ENCODE results near the gene PSME3IP1. TPM values are rescaled to one million over a fixed set of nuclear protein-coding genes. Genes with fewer than 3 reads are reported as not detected.

The PSME3IP1 gene
- total RNA-seq, 1 experiment from 2014 or later: 45.6 TPM

GRCh38 chr16:57229079-57229478 is 43.2 kb upstream of the PSME3IP1 start:
- H3K4me3 ChIP-seq (ENCODE audit: low read length): no peak overlapping the region
- H3K27me3 ChIP-seq (ENCODE audit: low read length): no peaks in the 10 kb centered on the region
- no peaks in the 10 kb centered on the region for H4K20me1 ChIP-seq (ENCODE audit: low read length)
- no peak overlapping the region for H2AFZ ChIP-seq (ENCODE audit: low read length)
- ATAC-seq: no peak
- no peaks in the 10 kb centered on the region for H3K9me2 ChIP-seq (replicated peaks; ENCODE audit: low read length)
- H3K36me3 ChIP-seq (ENCODE audit: low read depth, low read length): peaks cover 32% of the 10 kb centered on the region
- no peaks in the 10 kb centered on the region for H3K9me3 ChIP-seq (ENCODE audit: low read length)
- no peak for TF ChIP-seq CTCF (conservative IDR thresholded peaks at IDR 0.05; ENCODE audit: low read depth, low read length)
- TF ChIP-seq EZH2phosphoT487 (IDR thresholded peaks at IDR 0.05; ENCODE audit: borderline replicate concordance, low read length): no peak
- TF ChIP-seq EZH2 (IDR thresholded peaks at IDR 0.05; ENCODE audit: low read length, unreplicated experiment): no peak
- ChIA-PET POLR2A (ENCODE audit: unreplicated experiment) (no interaction called here), CTCF (no interaction called here)
- H3K79me2 ChIP-seq (ENCODE audit: low read length): no peaks in the 10 kb centered on the region
- intact Hi-C loops (cut with micrococcal nuclease): no loop called here
- H3K27ac ChIP-seq (ENCODE audit: low read length): no peak overlapping the region
- no TSS peak for BruUV-seq (replicated peaks)
- no peak overlapping the region for H3K4me2 ChIP-seq (ENCODE audit: low read length)
- no peak for DNase-seq
- no peaks in the 10 kb centered on the region for H3K4me1 ChIP-seq (ENCODE audit: insufficient read depth, low read length)
- no peaks in the 10 kb centered on the region for H3F3A ChIP-seq (ENCODE audit: low read length, unreplicated experiment)
- no peak overlapping the region for H3K9ac ChIP-seq (ENCODE audit: low read length)

GRCh38 chr16:57226701-57227621 is 41.1 kb upstream of the PSME3IP1 start:
- intact Hi-C loops (cut with micrococcal nuclease): no loop called here
- H3K4me2 ChIP-seq (ENCODE audit: low read length): no peak overlapping the region
- DNase-seq (no peak), ATAC-seq (no peak)
- TF ChIP-seq CTCF (conservative IDR thresholded peaks at IDR 0.05; ENCODE audit: low read depth, low read length): no peak
- no peak for TF ChIP-seq EZH2 (IDR thresholded peaks at IDR 0.05; ENCODE audit: low read length, unreplicated experiment)
- TF ChIP-seq EZH2phosphoT487 (IDR thresholded peaks at IDR 0.05; ENCODE audit: borderline replicate concordance, low read length): no peak
- no peaks in the 10 kb centered on the region for H3K27me3 ChIP-seq (ENCODE audit: low read length)
- ChIA-PET POLR2A (ENCODE audit: unreplicated experiment) (no interaction called here), CTCF (interaction anchor here (0.6 kb wide), 1 partner anchor 73 kb away, joined by 3 read pairs; no protein-coding TSS in a partner anchor)
- H3K9me2 ChIP-seq (replicated peaks; ENCODE audit: low read length): no peaks in the 10 kb centered on the region
- H3K4me1 ChIP-seq (ENCODE audit: insufficient read depth, low read length): no peaks in the 10 kb centered on the region
- no peaks in the 10 kb centered on the region for H4K20me1 ChIP-seq (ENCODE audit: low read length)
- H3K79me2 ChIP-seq (ENCODE audit: low read length): no peaks in the 10 kb centered on the region
- H3K4me3 ChIP-seq (ENCODE audit: low read length): no peak overlapping the region
- BruUV-seq (replicated peaks): no TSS peak
- H3K9me3 ChIP-seq (ENCODE audit: low read length): no peaks in the 10 kb centered on the region
- H3K27ac ChIP-seq (ENCODE audit: low read length): no peak overlapping the region
- no peaks in the 10 kb centered on the region for H3F3A ChIP-seq (ENCODE audit: low read length, unreplicated experiment)
- H3K36me3 ChIP-seq (ENCODE audit: low read depth, low read length): peaks cover 38% of the 10 kb centered on the region
- H3K9ac ChIP-seq (ENCODE audit: low read length): no peak overlapping the region
- no peak overlapping the region for H2AFZ ChIP-seq (ENCODE audit: low read length)

- Histone ChIP-seq H3K79me2 (ENCODE audit: low read length) (no peaks in the 10 kb centered on the region), H3K9ac (ENCODE audit: low read length) (no peak overlapping the region), H3K4me1 (ENCODE audit: insufficient read depth, low read length) (no peaks in the 10 kb centered on the region), H3K27ac (ENCODE audit: low read length) (no peak overlapping the region), H3K4me3 (ENCODE audit: low read length) (no peak overlapping the region), H3K4me2 (ENCODE audit: low read length) (no peak overlapping the region), H3F3A (ENCODE audit: low read length, unreplicated experiment) (no peaks in the 10 kb centered on the region), H4K20me1 (ENCODE audit: low read length) (no peaks in the 10 kb centered on the region), H3K9me3 (ENCODE audit: low read length) (no peaks in the 10 kb centered on the region), H3K9me2 (replicated peaks; ENCODE audit: low read length) (no peaks in the 10 kb centered on the region), H3K27me3 (ENCODE audit: low read length) (no peaks in the 10 kb centered on the region), H2AFZ (ENCODE audit: low read length) (no peak overlapping the region), H3K36me3 (ENCODE audit: low read depth, low read length) (peaks cover 38% of the 10 kb centered on the region)
- intact Hi-C loops (cut with micrococcal nuclease): no loop called here
- DNase-seq (no peak), ATAC-seq (no peak)
- ChIA-PET CTCF (no interaction called here), POLR2A (ENCODE audit: unreplicated experiment) (no interaction called here)
- no peak for TF ChIP-seq EZH2 (IDR thresholded peaks at IDR 0.05; ENCODE audit: low read length, unreplicated experiment)
- TF ChIP-seq EZH2phosphoT487 (IDR thresholded peaks at IDR 0.05; ENCODE audit: borderline replicate concordance, low read length): no peak
- no peak for TF ChIP-seq CTCF (conservative IDR thresholded peaks at IDR 0.05; ENCODE audit: low read depth, low read length)
- BruUV-seq (replicated peaks): no TSS peak
Measured at GRCh38 chr16:57225978-57226377, 40.1 kb upstream of the PSME3IP1 start.

All from PC-3 (cell line).